ENCODE data around the gene RNF223. TPM values are rescaled to one million over a fixed set of nuclear protein-coding genes. Genes with fewer than 3 reads are reported as not detected.
"Not testable (repeated sequence)": the region's sequence is repeated elsewhere in the genome, so short reads cannot be mapped to it uniquely, and the experiment has no call there.

The RNF223 gene
- total RNA-seq, 1 experiment from 2014 or later, result 0.08 TPM

DNA sequence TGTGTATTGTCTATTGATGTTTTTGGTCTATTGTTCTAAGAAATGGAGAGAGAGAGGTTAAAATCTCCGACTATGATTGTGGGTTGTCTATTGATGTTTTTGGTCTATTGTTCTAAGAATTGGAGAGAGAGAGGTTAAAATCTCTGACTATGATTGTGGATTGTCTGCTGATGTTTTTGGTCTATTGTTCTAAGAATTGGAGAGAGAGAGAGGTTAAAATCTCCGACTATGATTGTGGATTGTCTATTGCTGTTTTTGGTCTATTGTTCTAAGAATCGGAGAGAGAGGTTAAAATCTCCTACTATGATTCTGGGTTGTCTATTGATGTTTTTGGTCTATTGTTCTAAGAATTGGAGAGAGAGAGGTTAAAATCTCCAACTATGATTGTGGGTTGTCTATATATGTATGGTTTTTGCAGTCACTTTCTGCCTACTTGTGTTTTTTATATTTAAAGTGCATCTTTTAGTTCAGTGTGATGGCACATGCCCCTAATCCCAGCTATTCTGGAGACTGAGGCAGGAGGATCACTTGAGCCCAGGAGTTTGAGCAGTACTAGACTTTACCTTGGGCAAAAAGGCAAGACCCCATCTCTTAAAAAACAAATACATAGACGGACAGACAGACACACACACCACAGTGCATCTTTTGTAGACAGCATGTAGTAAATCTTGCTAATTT, 25.5 kb upstream of the RNF223 start:
- no peak overlapping the region for H3K4me3 ChIP-seq (ENCODE audit: low read depth in 2 of 2, low read length in 2 of 2)
- H3K36me3 ChIP-seq (ENCODE audit: control insufficient read depth, insufficient read depth, low read length), result no peaks in the 10 kb centered on the region
- POLR2A ChIA-PET, result no interaction called here
- H3K27ac ChIP-seq (ENCODE audit: low read length), result no peak overlapping the region
- TSS peak; percentile 94 for BruUV-seq (replicated peaks)
- TF ChIP-seq POLR2AphosphoS5 (IDR thresholded peaks at IDR 0.05; ENCODE audit: low read depth, low read length) (no peak), TCF7L2 (IDR thresholded peaks at IDR 0.05; ENCODE audit: low read depth, low read length) (no peak), SIN3A (IDR thresholded peaks at IDR 0.05; ENCODE audit: borderline replicate concordance, insufficient read depth, low read depth, low read length) (no peak)
- TF ChIP-seq, protein P1, sequence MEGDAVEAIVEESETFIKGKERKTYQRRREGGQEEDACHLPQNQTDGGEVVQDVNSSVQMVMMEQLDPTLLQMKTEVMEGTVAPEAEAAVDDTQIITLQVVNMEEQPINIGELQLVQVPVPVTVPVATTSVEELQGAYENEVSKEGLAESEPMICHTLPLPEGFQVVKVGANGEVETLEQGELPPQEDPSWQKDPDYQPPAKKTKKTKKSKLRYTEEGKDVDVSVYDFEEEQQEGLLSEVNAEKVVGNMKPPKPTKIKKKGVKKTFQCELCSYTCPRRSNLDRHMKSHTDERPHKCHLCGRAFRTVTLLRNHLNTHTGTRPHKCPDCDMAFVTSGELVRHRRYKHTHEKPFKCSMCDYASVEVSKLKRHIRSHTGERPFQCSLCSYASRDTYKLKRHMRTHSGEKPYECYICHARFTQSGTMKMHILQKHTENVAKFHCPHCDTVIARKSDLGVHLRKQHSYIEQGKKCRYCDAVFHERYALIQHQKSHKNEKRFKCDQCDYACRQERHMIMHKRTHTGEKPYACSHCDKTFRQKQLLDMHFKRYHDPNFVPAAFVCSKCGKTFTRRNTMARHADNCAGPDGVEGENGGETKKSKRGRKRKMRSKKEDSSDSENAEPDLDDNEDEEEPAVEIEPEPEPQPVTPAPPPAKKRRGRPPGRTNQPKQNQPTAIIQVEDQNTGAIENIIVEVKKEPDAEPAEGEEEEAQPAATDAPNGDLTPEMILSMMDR (IDR thresholded peaks at IDR 0.05), result no peak
- TF ChIP-seq, protein P2, sequence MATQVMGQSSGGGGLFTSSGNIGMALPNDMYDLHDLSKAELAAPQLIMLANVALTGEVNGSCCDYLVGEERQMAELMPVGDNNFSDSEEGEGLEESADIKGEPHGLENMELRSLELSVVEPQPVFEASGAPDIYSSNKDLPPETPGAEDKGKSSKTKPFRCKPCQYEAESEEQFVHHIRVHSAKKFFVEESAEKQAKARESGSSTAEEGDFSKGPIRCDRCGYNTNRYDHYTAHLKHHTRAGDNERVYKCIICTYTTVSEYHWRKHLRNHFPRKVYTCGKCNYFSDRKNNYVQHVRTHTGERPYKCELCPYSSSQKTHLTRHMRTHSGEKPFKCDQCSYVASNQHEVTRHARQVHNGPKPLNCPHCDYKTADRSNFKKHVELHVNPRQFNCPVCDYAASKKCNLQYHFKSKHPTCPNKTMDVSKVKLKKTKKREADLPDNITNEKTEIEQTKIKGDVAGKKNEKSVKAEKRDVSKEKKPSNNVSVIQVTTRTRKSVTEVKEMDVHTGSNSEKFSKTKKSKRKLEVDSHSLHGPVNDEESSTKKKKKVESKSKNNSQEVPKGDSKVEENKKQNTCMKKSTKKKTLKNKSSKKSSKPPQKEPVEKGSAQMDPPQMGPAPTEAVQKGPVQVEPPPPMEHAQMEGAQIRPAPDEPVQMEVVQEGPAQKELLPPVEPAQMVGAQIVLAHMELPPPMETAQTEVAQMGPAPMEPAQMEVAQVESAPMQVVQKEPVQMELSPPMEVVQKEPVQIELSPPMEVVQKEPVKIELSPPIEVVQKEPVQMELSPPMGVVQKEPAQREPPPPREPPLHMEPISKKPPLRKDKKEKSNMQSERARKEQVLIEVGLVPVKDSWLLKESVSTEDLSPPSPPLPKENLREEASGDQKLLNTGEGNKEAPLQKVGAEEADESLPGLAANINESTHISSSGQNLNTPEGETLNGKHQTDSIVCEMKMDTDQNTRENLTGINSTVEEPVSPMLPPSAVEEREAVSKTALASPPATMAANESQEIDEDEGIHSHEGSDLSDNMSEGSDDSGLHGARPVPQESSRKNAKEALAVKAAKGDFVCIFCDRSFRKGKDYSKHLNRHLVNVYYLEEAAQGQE (IDR thresholded peaks at IDR 0.05; ENCODE audit: insufficient read depth in 1 of 2, low read depth in 2 of 2, low read length in 1 of 2), result no peak
- in situ Hi-C loops (cut with HindIII; ENCODE audit: low pct_unique_long_range_greater_than_20kb, low sequenced_read_pairs), result no loop called here
- peaks cover 3% of the 10 kb centered on the region; the same call in 1 of the 2 replicates for H3K9me3 ChIP-seq (ENCODE audit: control insufficient read depth, insufficient read depth, low read depth, low read length)
- H3K4me1 ChIP-seq (ENCODE audit: control insufficient read depth, insufficient read depth, low read length), result no peaks in the 10 kb centered on the region
- CTCF ChIA-PET, result no interaction called here
- no peak for DNase-seq (ENCODE audit: low read depth, low spot score)
- intact Hi-C loops (cut with micrococcal nuclease; ENCODE audit: unreplicated experiment), result no loop called here
- H3K27me3 ChIP-seq (ENCODE audit: control insufficient read depth, insufficient read depth, low read length), result no peaks in the 10 kb centered on the region
- no peak for ATAC-seq

DNA sequence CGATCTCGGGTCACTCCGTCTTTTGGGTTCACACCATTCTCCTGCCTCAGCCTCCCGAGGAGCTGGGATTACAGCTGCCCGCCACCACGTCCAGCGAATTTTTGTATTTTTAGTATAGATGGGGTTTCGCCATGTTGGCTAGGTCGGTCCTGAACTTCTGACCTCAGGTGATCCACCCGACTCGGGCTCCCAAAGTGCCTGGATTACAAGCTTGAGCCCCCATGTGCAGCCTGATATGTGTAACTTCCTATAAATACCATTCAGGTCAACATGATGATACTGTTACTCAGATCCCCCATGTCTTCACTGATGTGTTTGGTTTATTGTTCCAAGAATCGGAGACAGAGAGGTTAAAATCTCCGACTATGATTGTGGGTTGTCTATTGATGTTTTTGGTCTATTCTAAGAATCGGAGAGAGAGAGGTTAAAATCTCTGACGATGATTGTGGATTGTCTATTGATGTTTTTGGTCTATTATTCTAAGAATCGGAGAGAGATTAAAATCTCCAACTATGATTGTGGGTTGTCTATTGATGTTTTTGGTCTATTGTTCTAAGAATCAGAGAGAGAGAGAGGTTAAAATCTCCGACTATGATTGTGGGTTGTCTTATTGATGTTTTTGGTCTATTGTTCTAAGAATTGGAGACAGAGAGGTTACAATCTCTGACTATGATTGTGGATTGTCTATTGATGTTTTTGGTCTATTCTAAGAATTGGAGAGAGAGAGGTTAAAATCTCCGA, 24.7 kb upstream of the RNF223 start:
- Histone ChIP-seq H3K36me3 (ENCODE audit: control insufficient read depth, insufficient read depth, low read length) (no peaks in the 10 kb centered on the region), H3K27me3 (ENCODE audit: control insufficient read depth, insufficient read depth, low read length) (no peaks in the 10 kb centered on the region), H3K4me1 (ENCODE audit: control insufficient read depth, insufficient read depth, low read length) (no peaks in the 10 kb centered on the region), H3K4me3 (ENCODE audit: low read depth in 2 of 2, low read length in 2 of 2) (no peak overlapping the region), H3K27ac (ENCODE audit: low read length) (no peak overlapping the region), H3K9me3 (ENCODE audit: control insufficient read depth, insufficient read depth, low read depth, low read length) (peaks cover 3% of the 10 kb centered on the region; the same call in 1 of the 2 replicates)
- intact Hi-C loops (cut with micrococcal nuclease; ENCODE audit: unreplicated experiment) (no loop called here), in situ Hi-C loops (cut with HindIII; ENCODE audit: low pct_unique_long_range_greater_than_20kb, low sequenced_read_pairs) (no loop called here)
- BruUV-seq (replicated peaks), result no TSS peak
- TF ChIP-seq SIN3A (IDR thresholded peaks at IDR 0.05; ENCODE audit: borderline replicate concordance, insufficient read depth, low read depth, low read length), result no peak
- no peak for TF ChIP-seq POLR2AphosphoS5 (IDR thresholded peaks at IDR 0.05; ENCODE audit: low read depth, low read length)
- TF ChIP-seq, protein P1 (IDR thresholded peaks at IDR 0.05), result no peak
- ATAC-seq (no peak), DNase-seq (ENCODE audit: low read depth, low spot score) (no peak)
- ChIA-PET CTCF (no interaction called here), POLR2A (no interaction called here)

DNA sequence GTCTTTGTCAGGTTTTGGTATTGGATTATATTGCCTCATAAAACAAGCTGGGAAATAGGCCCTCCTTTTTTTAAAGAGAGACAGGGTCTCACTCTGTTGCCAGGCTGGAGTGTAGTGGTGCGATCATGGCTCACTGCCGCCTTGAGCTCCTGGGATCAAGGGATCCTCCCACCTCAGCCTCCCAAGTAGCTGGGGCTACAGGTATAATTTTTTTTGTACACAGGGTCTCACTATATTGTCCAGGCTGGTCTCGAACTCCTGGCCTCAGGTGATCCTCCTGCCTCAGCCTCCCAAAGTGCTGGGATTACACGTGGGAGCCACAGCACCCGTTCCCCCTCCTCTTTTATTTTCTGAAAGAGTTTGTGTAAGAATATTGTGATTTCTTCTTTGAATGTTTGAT, 22.0 kb upstream of the RNF223 start:
- H3K36me3 ChIP-seq (ENCODE audit: control insufficient read depth, insufficient read depth, low read length); H3K27me3 ChIP-seq (ENCODE audit: control insufficient read depth, insufficient read depth, low read length); H3K9me3 ChIP-seq (ENCODE audit: control insufficient read depth, insufficient read depth, low read depth, low read length); intact Hi-C loops (cut with micrococcal nuclease; ENCODE audit: unreplicated experiment); BruUV-seq (replicated peaks); H3K27ac ChIP-seq (ENCODE audit: low read length); DNase-seq (ENCODE audit: low read depth, low spot score); CTCF ChIA-PET; in situ Hi-C loops (cut with HindIII; ENCODE audit: low pct_unique_long_range_greater_than_20kb, low sequenced_read_pairs); H3K4me3 ChIP-seq (ENCODE audit: low read depth in 2 of 2, low read length in 2 of 2); H3K4me1 ChIP-seq (ENCODE audit: control insufficient read depth, insufficient read depth, low read length); ATAC-seq: not testable (repeated sequence)
- POLR2A ChIA-PET, result interaction anchor here (0.5 kb wide), 1 partner anchor 9 kb away, joined by 3 read pairs; no protein-coding TSS in a partner anchor

Data from Panc1 (cell line).